ENCODE measurements around the gene NHS. TPM values are rescaled to one million over a fixed set of nuclear protein-coding genes. Genes with fewer than 3 reads are reported as not detected.
A peak's percentile ranks its signal among the peaks of the same experiment; 100 is the strongest.

The NHS gene
- total RNA-seq, 1 experiment from 2014 or later = 0.23 TPM

GRCh38 chrX:17621566-17622270 lies 246.7 kb downstream of the NHS start:
- DNase-seq (ENCODE audit: low read depth) = no peak

DNA sequence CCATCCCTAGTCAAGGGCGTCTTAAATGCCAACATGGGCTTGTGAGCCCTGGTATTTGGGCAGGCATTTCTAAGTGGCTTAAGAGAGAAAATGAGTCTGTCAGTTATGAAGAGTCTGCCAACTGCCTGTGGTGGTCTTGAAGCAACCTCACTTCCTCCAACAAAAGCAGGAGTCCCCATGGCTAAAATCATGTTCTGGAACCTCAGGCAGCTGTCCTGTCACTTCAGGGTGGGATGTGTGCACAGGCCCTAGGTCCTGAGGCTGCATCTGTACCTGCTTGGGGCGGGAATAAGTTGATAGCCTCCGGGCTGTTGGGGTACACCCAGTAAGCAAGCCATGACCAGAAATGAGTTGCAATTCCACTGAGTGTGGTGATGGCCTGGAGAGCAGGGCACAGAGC lies 247.3 kb downstream of the NHS start:
- DNase-seq (ENCODE audit: low read depth) = no peak

DNA sequence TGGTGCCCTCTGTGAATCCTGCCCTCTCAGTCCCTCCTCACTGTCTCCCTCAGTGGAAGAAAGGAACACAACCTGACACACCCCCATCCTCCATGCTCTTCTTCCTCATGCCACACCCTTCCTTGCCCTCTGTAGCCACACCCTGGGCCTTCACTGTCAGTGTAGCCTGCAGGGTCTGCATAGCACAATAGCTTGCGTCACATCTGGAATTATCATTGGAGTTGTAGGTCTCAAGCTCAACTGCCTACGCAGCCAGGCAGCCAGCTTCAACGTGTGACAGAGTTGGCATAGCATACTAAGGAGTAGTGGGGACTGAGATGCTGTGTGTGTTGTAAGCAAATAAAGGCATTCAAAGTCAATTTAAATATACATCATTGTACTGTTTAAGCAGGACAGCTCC lies 248.8 kb downstream of the NHS start:
- no peak for DNase-seq (ENCODE audit: low read depth)

DNA sequence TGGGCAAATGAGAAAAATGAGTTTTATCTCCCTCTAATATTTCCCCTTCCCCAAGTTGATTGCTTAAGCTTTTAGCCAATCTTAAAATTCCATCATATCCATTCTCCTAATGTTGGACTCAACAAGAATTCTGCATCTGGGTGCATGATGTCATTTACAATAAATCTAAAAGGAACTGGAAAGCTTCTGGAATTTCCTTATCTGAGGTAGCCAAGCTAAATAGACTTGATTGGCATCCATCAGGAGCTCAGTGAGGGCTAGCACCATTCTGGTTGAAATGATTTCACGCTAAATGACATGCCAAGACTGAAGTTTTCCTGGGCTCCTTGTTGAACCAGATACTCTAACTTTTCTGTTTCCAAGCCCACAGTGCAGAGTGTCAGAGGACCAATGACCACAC lies 252.0 kb downstream of the NHS start:
- DNase-seq (ENCODE audit: low read depth) = no peak

DNA sequence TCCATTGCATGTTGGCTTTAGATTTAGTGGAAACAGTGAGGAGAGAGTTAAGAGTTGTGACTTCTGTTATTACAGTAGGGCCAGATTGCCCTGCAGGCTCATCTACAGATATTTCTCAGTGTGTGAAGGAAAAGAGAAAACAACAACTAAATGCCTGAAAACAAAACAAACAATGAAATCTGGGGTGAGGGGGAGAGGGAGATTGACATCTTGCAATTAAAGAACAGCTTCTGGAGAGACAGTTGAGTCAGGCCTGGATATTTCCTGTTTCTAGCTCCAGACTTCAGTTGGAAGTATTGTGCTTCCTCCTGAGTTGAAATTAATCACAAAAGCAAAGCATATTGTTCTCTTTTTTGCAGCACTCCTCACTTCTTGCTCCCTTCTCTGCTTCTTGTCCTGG lies 254.0 kb downstream of the NHS start:
- no peak for DNase-seq (ENCODE audit: low read depth)

DNA sequence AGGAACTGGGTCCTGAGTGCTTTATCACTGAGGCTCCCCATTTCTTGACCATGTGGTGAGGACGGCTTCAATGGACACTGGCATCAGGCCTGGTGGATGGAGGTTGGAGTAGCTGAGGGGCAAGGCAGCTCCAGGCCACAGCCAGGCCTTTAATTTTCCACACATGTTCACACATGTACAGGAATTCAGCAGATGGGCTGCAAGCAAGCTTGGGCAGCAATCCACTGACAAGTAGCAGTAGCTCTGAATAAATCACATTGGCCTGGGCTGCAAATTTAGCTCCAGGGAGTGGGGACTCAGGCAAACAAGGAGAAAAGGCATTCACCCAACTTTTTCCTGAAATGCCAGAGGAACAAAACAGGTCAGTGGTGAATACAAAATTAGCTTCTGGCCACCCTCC lies 254.5 kb downstream of the NHS start:
- no peak for DNase-seq (ENCODE audit: low read depth)

DNA sequence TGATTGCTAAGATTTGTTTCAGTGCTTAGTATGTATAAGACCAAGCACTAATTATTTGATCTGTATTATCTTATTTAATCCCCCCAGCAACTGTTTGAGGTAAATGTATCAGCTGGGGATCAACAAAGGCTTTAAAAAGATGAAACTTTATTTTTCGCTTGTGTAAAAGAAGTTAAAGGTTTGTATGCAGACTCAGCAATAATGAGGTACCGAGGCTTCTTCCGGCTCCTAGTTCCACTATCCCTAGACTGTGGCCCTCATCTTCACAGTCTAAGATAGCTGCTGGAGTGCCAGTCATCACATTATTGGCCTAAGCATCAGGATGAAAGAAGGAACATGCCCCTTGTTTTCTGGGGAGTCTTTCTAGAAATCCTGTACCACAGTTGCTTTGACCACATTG lies 256.6 kb downstream of the NHS start:
- DNase-seq (ENCODE audit: low read depth) = no peak

DNA sequence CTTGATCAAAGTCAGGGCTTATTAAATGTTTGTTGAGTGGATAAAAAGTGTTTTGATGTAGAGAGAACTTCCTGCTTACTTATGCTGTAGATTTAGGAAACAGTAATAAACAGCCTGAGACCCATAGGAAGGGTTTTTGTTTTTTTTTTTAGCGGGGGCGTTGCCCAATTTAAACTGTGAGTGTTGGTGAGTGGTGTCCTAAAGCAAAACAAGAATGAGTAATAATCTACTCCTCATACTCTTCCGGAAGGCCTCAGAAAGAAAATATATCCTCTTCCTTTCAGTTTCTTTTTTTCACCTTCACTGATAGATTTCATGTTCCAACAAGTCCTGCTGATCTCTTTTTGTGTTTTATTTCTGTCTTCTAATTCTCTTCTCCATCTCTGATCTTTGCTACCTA lies 257.9 kb downstream of the NHS start:
- DNase-seq (ENCODE audit: low read depth) = peak; percentile 4

DNA sequence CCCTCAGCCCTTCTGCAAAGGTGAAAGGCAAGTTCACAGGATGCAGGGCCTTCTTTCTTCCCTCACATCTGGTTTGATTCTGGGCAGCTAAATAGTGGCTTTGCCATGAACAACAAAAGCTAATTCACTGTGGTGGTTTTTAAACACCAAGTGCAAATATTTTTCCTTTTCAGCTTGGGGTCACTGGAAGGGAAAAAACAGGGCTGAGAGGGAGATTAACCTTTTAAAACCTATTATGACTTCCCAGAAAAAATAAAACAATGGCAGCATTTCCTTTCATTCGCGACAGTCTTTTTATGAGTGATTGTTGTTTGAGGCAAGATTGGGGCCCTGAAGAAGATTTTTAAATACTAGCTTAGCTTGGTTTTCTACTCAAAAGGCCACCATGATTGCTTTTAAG lies 258.5 kb downstream of the NHS start:
- no peak for DNase-seq (ENCODE audit: low read depth)

DNA sequence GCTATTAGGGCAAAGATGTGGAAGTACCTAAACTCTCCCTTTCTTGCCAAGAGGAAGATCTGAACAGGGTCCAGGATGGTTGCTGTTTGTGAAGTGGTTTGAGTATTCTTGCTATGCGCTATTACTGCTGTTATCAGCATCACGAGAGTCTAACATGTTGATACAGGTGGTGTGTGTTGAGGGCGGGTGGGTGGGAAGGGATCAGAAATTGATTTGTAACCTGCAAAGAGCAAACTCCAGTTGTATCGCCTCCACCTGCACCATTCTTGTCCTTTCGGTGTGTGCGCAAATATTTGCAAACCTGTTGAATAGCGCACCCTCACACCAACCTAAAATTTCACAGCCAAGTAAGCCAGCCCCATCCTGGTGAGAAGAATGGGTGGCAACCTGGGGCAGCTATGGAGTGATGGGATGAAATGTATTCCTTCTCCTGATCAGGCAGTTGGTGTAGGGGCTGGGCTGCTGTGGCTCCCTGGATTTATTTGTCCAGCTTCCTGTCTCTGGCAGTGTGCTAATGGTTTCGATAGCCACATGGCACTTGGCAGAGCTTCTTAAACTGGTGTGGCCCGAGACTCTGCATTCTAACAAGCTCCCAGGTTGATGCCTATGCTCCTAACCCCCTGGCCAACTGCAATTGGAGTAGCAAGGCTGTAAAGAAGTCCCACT lies 259.7 kb downstream of the NHS start:
- no peak for DNase-seq (ENCODE audit: low read depth)

DNA sequence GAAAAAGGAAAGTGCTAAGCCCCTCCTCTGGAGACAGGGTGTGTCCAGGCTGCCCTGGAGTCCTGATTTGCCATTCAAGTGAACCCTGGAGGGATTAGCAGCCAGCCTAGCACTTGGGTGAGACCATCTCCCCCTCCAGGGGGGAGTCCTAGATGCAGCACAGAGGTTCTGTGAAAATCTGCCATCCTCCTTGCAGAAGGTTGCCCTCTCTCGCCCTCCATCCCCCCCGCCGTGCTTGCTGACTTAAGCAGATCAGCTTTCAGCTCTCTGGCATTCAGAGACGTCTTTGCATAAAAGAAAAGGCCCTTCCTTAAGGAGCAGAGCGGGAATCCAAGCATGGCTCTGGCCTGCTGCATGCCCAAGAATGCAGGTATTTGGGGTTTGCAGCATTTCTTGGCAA lies 260.2 kb downstream of the NHS start:
- DNase-seq (ENCODE audit: low read depth) = no peak

GRCh38 chrX:17637235-17637634 lies 262.2 kb downstream of the NHS start:
- no peak for DNase-seq (ENCODE audit: low read depth)

DNA sequence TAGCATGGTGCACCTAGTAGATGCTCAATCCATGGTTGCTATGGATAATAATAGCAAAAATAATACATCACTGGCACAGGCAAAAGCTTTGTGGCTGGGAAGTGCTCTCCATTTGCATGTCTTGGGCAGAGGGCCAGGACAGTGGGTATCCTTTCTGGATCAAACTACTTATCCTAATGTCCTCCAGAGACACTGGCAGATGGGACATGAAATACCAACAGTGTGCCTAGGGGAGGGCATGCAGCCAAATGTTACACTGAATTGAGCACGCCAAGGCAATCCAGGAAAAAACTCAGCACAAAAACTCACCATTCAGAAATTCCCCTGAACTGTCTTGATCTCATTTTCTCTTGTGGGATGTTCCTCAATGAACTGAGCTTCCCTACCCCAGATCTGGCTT lies 263.7 kb downstream of the NHS start:
- DNase-seq (ENCODE audit: low read depth) = no peak

GRCh38 chrX:17642891-17643290 lies 267.9 kb downstream of the NHS start:
- DNase-seq (ENCODE audit: low read depth) = no peak

- no peak for DNase-seq (ENCODE audit: low read depth)
These were observed 268.5 kb downstream of the NHS start for GRCh38 chrX:17643528-17643927.

DNA sequence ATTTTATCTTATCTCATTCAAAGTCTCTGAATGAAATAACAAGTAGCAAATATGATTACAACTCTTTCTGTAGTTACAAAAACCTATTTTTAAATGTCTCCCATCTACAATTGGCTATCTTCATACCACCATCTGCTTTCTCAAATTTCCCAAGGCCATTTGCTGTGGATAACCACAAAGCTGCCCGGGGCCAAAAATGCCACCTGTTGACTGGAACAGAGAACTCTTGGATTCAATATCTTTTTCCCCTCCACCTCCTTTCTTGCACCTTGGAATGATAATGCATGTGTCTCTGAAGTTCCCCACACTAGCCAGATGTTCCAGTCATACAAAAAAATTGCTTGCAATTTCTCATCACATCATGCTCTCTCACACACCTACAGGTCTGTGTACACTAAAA lies 269.0 kb downstream of the NHS start:
- DNase-seq (ENCODE audit: low read depth) = peak; percentile 5

GRCh38 chrX:17654116-17654515 lies 279.1 kb downstream of the NHS start:
- no peak for DNase-seq (ENCODE audit: low read depth)

GRCh38 chrX:17655211-17656034 lies 280.4 kb downstream of the NHS start:
- no peak for DNase-seq (ENCODE audit: low read depth)

DNA sequence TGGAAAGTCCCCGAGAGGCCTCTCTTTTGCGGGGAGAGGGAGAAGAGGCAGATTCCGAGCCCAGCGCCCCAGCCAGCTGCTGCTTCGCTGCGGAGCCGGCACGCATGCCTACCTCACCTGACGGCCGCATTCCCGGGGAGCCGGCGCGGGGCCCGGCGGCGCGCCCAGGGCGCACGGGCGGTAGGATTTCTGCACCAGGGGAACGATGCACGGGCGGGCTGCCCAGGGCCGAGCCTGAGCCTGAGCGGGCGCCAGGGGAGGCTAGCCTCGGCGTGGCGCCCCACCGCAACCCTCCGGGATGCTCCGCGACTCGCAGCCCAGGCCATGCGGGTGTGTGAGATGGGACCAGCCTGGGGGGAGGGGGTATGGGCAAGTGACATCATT lies 281.0 kb downstream of the NHS start:
- DNase-seq (ENCODE audit: low read depth) = no peak

DNA sequence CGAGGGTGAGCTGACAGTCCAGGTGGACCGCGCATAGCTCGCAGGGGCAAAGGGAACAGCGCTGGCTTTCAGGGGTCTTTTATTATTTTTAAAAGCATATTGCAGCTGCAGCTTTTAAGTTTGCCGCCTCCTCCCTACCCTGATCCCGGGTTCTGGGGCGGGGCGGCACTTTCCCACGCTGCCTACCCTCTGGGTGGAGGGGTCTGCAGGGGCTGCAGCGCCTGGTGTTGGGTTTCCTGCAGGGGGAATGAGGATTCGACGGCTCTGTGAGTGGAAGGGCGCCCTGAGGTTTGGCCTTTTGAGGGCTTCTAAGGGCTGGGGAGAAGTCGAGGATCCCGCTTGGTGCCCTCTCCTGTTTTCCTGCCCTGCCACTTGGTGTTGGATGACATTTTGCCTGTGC lies 281.6 kb downstream of the NHS start:
- no peak for DNase-seq (ENCODE audit: low read depth)

GRCh38 chrX:17662391-17662790 lies 287.4 kb downstream of the NHS start:
- DNase-seq (ENCODE audit: low read depth) = no peak

DNA sequence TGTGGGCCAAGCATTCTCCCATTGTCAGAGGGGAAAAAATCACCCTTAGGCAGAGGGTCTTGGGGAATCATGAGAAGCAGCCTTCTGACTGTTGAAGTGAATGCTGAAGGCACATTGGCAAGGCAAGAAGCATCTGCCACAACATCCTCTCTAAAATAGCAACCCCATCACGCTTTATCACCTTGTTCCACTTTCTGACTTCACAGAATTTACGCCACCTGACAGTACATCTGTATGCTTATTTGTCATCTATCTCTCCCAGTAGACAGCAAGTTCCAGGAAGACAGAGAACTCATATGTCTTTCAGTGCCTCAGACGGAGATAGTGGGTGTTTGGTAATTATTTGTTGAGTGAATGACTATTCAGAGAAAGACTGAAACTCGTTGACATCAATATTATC lies 293.9 kb downstream of the NHS start:
- DNase-seq (ENCODE audit: low read depth) = no peak

DNA sequence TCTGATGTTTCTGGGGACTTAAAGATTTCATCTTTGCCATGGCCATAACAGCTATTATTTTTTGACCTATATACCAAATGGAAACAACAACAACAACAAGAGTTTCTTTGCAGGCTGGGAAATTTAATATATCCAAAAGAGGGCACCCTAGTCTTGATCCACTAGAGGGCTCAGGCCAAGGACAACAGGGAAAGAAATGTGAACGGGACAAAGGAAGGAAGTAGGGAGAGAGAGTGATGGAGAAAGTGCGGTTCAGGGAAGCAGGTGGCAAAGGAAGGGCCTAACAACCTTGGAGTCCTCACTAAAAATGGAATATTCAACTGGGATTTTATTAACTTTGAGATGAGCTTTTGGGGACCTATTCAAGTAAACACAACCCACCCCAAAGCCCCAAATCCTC lies 294.5 kb downstream of the NHS start:
- DNase-seq (ENCODE audit: low read depth) = no peak

Data from LHCN-M2 (cell line).